NCI-H460 (cell line): ENCODE measurements around the gene IGSF22. TPM values are rescaled to one million over a fixed set of nuclear protein-coding genes. Genes with fewer than 3 reads are reported as not detected.
A peak's percentile ranks its signal among the peaks of the same experiment; 100 is the strongest.

Experiments used
- DNase-seq: peaks from one replicate; pipeline ENCODE4 v3.0.0-alpha.2; 2016; ENCODE audit warnings: low read depth; ENCODE audit errors: extremely low read depth
- total RNA-seq: library from RNA; depleted of rRNA; stranded (reverse); fragments of >200 nt; shearing (Covaris generic); gene quantifications from 2 replicates; pipeline ENCODE4 v1.2.3, GENCODE V29; 2014

The IGSF22 gene
- total RNA-seq, 1 experiment from 2014 or later = not detected

GRCh38 chr11:18715476-18715875 lies 10.5 kb downstream of the IGSF22 start:
- DNase-seq = no peak

GRCh38 chr11:18714443-18714780 lies 11.6 kb downstream of the IGSF22 start:
- DNase-seq = no peak

- DNase-seq = no peak
These were observed 12.1 kb downstream of the IGSF22 start for GRCh38 chr11:18713646-18714442.

- no peak for DNase-seq
These were observed 15.4 kb downstream of the IGSF22 start for GRCh38 chr11:18710545-18710944.

GRCh38 chr11:18709414-18709813 lies 16.6 kb downstream of the IGSF22 start:
- DNase-seq = no peak

GRCh38 chr11:18707811-18708340 lies 18.1 kb downstream of the IGSF22 start:
- DNase-seq = no peak

- DNase-seq = no peak
These were observed 19.4 kb downstream of the IGSF22 start for GRCh38 chr11:18706330-18707243.

GRCh38 chr11:18705651-18706281 lies 20.2 kb downstream of the IGSF22 start:
- no peak for DNase-seq

GRCh38 chr11:18704698-18705097 lies 21.3 kb downstream of the IGSF22 start:
- no peak for DNase-seq

GRCh38 chr11:18704045-18704645 lies 21.8 kb downstream of the IGSF22 start:
- DNase-seq = no peak

- no peak for DNase-seq
These were observed 22.8 kb downstream of the IGSF22 start for GRCh38 chr11:18703001-18703763.

GRCh38 chr11:18701614-18702216 lies 24.3 kb downstream of the IGSF22 start:
- DNase-seq = no peak

- no peak for DNase-seq
These were observed 25.1 kb downstream of the IGSF22 start for GRCh38 chr11:18700872-18701271.

- DNase-seq = no peak
These were observed 25.6 kb downstream of the IGSF22 start for GRCh38 chr11:18700375-18700774.

- DNase-seq = no peak
These were observed 26.1 kb downstream of the IGSF22 start for GRCh38 chr11:18699848-18700261.

GRCh38 chr11:18699269-18699596 lies 26.8 kb downstream of the IGSF22 start:
- no peak for DNase-seq

GRCh38 chr11:18698341-18699268 lies 27.4 kb downstream of the IGSF22 start, which contains the start of gene TMEM86A:
Gene TMEM86A, plus strand, starts transcription at chr11:18698779. Its CDS starts 108 bp downstream, at chr11:18698887.
- DNase-seq = peak; percentile 52

- no peak for DNase-seq
These were observed 28.4 kb downstream of the IGSF22 start for GRCh38 chr11:18697576-18697975.
